ENCODE measurements around the gene CMTM5.

CMTM5 gene

GRCh38 chr14:23360496-23360895 lies 16.4 kb upstream of the CMTM5 start:
- H3K36me3 ChIP-seq (ENCODE audit: control insufficient read depth, low read length) = no peaks in the 10 kb centered on the region
- no peaks in the 10 kb centered on the region for H3K27me3 ChIP-seq (ENCODE audit: control insufficient read depth, low read length)
- H3K4me2 ChIP-seq (ENCODE audit: low read length) = no peak overlapping the region
- H3F3A ChIP-seq (ENCODE audit: control insufficient read depth, insufficient read depth) = no peaks in the 10 kb centered on the region
- TF ChIP-seq CTCF (IDR thresholded peaks at IDR 0.05; ENCODE audit: low read depth, low read length, poor library complexity, severe bottlenecking) = no peak
- no peak for TF ChIP-seq EZH2phosphoT487 (IDR thresholded peaks at IDR 0.05; ENCODE audit: borderline replicate concordance, low read length)
- no peak overlapping the region for H3K4me3 ChIP-seq (ENCODE audit: low read length)
- H4K20me1 ChIP-seq (ENCODE audit: control insufficient read depth, insufficient read depth, low read depth, low read length) = no peaks in the 10 kb centered on the region
- H3K9me3 ChIP-seq (ENCODE audit: control insufficient read depth, insufficient read depth, low read length) = no peaks in the 10 kb centered on the region
- H3K4me1 ChIP-seq (ENCODE audit: control insufficient read depth, low read length) = no peaks in the 10 kb centered on the region
- no peaks in the 10 kb centered on the region for H3K79me2 ChIP-seq (ENCODE audit: control insufficient read depth, low read length)
- H3K27ac ChIP-seq (ENCODE audit: low read depth, low read length) = no peak overlapping the region
- H3K9me2 ChIP-seq (replicated peaks; ENCODE audit: control insufficient read depth, low read length) = no peaks in the 10 kb centered on the region

GRCh38 chr14:23361320-23361719 lies 15.5 kb upstream of the CMTM5 start:
- Histone ChIP-seq H3K79me2 (ENCODE audit: control insufficient read depth, low read length) (no peaks in the 10 kb centered on the region), H3K4me1 (ENCODE audit: control insufficient read depth, low read length) (no peaks in the 10 kb centered on the region), H3K27me3 (ENCODE audit: control insufficient read depth, low read length) (no peaks in the 10 kb centered on the region), H3K36me3 (ENCODE audit: control insufficient read depth, low read length) (no peaks in the 10 kb centered on the region), H3F3A (ENCODE audit: control insufficient read depth, insufficient read depth) (no peaks in the 10 kb centered on the region), H3K27ac (ENCODE audit: low read depth, low read length) (no peak overlapping the region), H3K9me3 (ENCODE audit: control insufficient read depth, insufficient read depth, low read length) (no peaks in the 10 kb centered on the region), H3K4me2 (ENCODE audit: low read length) (no peak overlapping the region), H3K9me2 (replicated peaks; ENCODE audit: control insufficient read depth, low read length) (no peaks in the 10 kb centered on the region), H3K4me3 (ENCODE audit: low read length) (no peak overlapping the region), H4K20me1 (ENCODE audit: control insufficient read depth, insufficient read depth, low read depth, low read length) (no peaks in the 10 kb centered on the region)
- no peak for TF ChIP-seq EZH2phosphoT487 (IDR thresholded peaks at IDR 0.05; ENCODE audit: borderline replicate concordance, low read length)
- no peak for TF ChIP-seq CTCF (IDR thresholded peaks at IDR 0.05; ENCODE audit: low read depth, low read length, poor library complexity, severe bottlenecking)

GRCh38 chr14:23361763-23362162 lies 15.1 kb upstream of the CMTM5 start:
- Histone ChIP-seq H3K9me2 (replicated peaks; ENCODE audit: control insufficient read depth, low read length) (no peaks in the 10 kb centered on the region), H3K36me3 (ENCODE audit: control insufficient read depth, low read length) (no peaks in the 10 kb centered on the region), H3K79me2 (ENCODE audit: control insufficient read depth, low read length) (no peaks in the 10 kb centered on the region), H3K4me1 (ENCODE audit: control insufficient read depth, low read length) (no peaks in the 10 kb centered on the region), H3K27ac (ENCODE audit: low read depth, low read length) (no peak overlapping the region), H3K4me3 (ENCODE audit: low read length) (no peak overlapping the region), H3K27me3 (ENCODE audit: control insufficient read depth, low read length) (no peaks in the 10 kb centered on the region), H3F3A (ENCODE audit: control insufficient read depth, insufficient read depth) (no peaks in the 10 kb centered on the region), H4K20me1 (ENCODE audit: control insufficient read depth, insufficient read depth, low read depth, low read length) (no peaks in the 10 kb centered on the region), H3K9me3 (ENCODE audit: control insufficient read depth, insufficient read depth, low read length) (no peaks in the 10 kb centered on the region), H3K4me2 (ENCODE audit: low read length) (no peak overlapping the region)
- TF ChIP-seq EZH2phosphoT487 (IDR thresholded peaks at IDR 0.05; ENCODE audit: borderline replicate concordance, low read length) (no peak), CTCF (IDR thresholded peaks at IDR 0.05; ENCODE audit: low read depth, low read length, poor library complexity, severe bottlenecking) (no peak)

- H3K9me2 ChIP-seq (replicated peaks; ENCODE audit: control insufficient read depth, low read length) = no peaks in the 10 kb centered on the region
- H3K79me2 ChIP-seq (ENCODE audit: control insufficient read depth, low read length) = no peaks in the 10 kb centered on the region
- no peaks in the 10 kb centered on the region for H3K4me1 ChIP-seq (ENCODE audit: control insufficient read depth, low read length)
- H4K20me1 ChIP-seq (ENCODE audit: control insufficient read depth, insufficient read depth, low read depth, low read length) = no peaks in the 10 kb centered on the region
- no peaks in the 10 kb centered on the region for H3F3A ChIP-seq (ENCODE audit: control insufficient read depth, insufficient read depth)
- no peak overlapping the region for H3K4me2 ChIP-seq (ENCODE audit: low read length)
- no peaks in the 10 kb centered on the region for H3K27me3 ChIP-seq (ENCODE audit: control insufficient read depth, low read length)
- no peaks in the 10 kb centered on the region for H3K9me3 ChIP-seq (ENCODE audit: control insufficient read depth, insufficient read depth, low read length)
- no peak overlapping the region for H3K4me3 ChIP-seq (ENCODE audit: low read length)
- H3K27ac ChIP-seq (ENCODE audit: low read depth, low read length) = no peak overlapping the region
- TF ChIP-seq EZH2phosphoT487 (IDR thresholded peaks at IDR 0.05; ENCODE audit: borderline replicate concordance, low read length) (no peak), CTCF (IDR thresholded peaks at IDR 0.05; ENCODE audit: low read depth, low read length, poor library complexity, severe bottlenecking) (no peak)
- no peaks in the 10 kb centered on the region for H3K36me3 ChIP-seq (ENCODE audit: control insufficient read depth, low read length)
These were observed 14.6 kb upstream of the CMTM5 start for GRCh38 chr14:23362200-23362599.

All from DOHH2 (cell line).